LNCAP (cell line): ENCODE data around the gene ENTPD6.

Source experiments
- TF ChIP-seq, protein P1 (sequence below): fragments of 450-650 bp; IDR thresholded peaks from 2 replicates; pipeline ENCODE4 v1.5.1; 2017; ENCODE audit warnings: mild to moderate bottlenecking

Gene ENTPD6

GRCh38 chr20:25207149-25207959 is 11.8 kb downstream of the ENTPD6 start:
- TF ChIP-seq, protein P1, sequence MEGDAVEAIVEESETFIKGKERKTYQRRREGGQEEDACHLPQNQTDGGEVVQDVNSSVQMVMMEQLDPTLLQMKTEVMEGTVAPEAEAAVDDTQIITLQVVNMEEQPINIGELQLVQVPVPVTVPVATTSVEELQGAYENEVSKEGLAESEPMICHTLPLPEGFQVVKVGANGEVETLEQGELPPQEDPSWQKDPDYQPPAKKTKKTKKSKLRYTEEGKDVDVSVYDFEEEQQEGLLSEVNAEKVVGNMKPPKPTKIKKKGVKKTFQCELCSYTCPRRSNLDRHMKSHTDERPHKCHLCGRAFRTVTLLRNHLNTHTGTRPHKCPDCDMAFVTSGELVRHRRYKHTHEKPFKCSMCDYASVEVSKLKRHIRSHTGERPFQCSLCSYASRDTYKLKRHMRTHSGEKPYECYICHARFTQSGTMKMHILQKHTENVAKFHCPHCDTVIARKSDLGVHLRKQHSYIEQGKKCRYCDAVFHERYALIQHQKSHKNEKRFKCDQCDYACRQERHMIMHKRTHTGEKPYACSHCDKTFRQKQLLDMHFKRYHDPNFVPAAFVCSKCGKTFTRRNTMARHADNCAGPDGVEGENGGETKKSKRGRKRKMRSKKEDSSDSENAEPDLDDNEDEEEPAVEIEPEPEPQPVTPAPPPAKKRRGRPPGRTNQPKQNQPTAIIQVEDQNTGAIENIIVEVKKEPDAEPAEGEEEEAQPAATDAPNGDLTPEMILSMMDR = no peak

GRCh38 chr20:25207960-25208534 is 12.5 kb downstream of the ENTPD6 start:
- TF ChIP-seq, protein P1 = no peak

DNA sequence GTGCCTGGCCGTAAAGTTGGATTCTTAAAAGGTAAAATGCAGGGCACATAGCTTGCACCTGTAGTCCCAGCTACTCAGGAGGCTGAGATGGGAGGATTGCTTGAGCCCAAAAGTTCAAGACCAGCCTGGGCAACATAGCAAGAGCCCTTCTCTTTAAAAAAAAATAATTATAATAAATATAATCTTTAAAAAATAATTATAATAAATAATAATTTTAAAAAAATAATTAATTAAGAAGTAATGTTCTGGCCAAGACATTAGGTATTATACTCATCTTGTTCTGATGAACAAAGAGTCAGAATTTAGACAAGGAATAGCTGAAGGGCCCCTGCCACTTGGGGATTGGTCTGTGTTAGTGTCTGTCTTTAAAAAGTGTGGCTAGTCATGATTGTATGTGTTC is 13.9 kb downstream of the ENTPD6 start:
- TF ChIP-seq, protein P1 = no peak

DNA sequence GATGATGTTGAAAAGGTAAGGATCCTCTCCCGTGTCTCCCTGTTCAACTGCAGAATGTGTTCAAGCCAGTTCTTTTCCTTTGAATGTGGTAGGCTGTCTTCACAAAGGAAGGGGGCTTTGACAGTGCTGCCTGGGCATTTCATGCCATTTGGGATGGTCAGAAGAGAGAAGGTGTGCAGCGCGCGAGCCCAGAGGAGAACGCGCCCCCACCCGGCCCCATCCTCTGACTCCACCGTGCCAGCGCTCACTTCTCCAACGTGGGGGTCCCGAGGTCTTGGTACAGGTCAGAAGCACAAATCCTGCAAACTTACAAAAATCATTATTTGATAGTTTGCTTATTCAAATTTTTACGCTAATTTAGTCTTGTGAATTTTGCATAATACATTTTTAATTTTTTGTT is 14.4 kb downstream of the ENTPD6 start:
- TF ChIP-seq, protein P1 = no peak

DNA sequence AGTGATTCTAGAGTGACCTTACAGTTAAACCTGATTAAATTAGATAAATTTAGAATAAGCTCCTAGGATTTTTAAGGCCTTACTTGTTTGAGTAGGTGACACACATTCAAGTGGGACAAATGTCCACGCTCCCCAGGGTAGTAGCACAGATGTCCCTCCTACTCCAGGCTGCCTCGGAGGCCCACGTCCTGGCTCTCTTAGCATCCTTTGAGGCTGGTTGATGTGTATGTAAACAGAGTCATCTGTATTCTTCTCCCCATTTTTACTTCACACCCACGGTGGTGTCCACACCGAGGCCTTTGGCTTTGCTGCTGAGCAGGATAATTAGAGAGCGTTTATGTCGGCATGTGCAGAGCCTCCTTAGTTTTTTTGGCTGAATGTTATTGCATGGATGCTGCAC is 15.8 kb downstream of the ENTPD6 start:
- TF ChIP-seq, protein P1 = no peak

DNA sequence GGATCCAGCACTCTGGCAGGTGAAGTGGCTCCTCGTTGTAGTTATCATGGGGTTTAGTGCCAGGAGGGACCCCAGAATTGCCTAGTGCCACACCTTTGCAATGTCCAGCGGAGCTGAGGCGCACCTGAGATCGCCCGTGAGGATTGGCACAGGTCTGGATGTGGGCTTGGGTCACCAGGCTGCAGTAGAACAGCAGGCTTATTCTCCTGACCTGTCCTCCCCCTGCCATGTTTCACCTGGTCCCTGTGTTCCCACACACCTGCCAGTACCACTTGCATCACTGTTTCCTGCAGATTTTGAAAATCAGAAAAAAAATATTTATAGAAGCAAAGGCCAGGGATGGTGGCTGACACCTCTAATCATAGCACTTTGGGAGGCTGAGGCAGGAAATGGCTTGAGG is 16.7 kb downstream of the ENTPD6 start:
- TF ChIP-seq, protein P1 = no peak

DNA sequence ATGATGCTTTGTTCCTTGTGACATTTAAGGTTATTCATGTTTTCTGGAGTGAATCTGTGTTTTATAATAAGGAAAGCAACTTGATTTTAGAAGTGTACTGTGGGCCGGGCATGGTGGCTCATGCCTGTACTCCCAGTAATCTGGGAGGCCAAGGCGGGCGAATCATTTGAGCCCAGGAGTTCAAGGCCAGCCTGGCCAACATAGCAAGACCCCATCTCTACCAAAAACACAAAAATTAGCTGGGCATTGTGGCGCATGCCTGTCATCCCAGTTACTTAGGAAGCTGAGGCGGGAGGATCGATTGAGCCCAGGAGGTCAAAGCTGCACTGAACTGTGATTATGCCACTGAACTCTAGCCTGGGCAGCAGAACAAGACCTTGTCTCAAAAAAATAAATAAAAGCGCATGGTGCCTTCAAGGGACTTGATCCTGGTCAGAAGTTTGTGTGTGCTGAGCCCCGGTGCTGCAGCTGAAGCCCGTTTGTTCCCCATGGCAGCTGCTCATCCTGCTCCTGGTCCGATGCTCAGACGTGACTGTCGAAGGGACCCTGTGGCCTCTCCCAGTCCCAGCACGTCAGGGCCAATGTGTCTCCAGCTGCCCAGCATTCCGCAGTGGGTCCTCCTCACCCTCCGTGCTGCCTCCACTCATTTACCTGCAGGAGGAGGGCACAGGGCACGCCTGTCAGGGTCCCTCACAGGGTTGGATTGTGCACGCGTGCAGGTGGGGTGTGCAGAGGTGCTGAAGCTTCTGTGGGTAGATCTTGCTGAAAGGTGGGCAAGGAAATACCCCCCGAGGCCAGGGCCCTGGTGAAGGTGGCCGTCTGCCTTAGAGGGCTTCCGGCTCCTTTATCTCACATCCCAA is 18.3 kb downstream of the ENTPD6 start:
- TF ChIP-seq, protein P1 = no peak
